Activated naive CD8-positive, alpha-beta T cell treated with anti-CD3 and anti-CD28 coated beads, Interleukin-2, amount 50 U/mL, for 16 hours (primary cell): Measurements from ENCODE around the gene PHLPP2.
A peak's percentile ranks its signal among the peaks of the same experiment; 100 is the strongest.
"Not testable (repeated sequence)": the region's sequence is repeated elsewhere in the genome, so short reads cannot be mapped to it uniquely, and the experiment has no call there.

Experiments used
- DNase-seq: peaks from one replicate; pipeline ENCODE4 v3.0.0-alpha.2; 2020; ENCODE audit warnings: low read depth, low spot score

The PHLPP2 gene

DNA sequence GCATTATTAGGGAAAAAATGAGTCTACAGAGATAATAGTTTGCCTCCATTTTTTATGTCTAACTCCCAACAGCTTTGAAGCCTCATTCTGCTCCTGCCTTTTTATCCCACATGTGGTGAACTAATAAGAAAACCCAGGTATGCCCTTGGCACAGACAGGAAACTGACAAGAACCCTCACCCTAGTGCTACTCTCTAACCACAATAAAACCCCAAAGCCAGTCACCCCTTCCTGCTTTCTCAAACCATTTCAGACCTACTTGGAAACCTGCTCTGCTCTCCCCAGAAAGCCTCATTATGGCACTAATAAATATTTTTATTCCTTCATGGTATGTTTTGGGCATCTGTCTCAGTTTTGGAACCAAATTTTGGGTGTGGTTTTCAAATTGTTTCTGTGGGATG is 102.4 kb downstream of the PHLPP2 start:
- DNase-seq: no peak

GRCh38 chr16:71618429-71618828 is 106.1 kb downstream of the PHLPP2 start:
- DNase-seq: no peak

DNA sequence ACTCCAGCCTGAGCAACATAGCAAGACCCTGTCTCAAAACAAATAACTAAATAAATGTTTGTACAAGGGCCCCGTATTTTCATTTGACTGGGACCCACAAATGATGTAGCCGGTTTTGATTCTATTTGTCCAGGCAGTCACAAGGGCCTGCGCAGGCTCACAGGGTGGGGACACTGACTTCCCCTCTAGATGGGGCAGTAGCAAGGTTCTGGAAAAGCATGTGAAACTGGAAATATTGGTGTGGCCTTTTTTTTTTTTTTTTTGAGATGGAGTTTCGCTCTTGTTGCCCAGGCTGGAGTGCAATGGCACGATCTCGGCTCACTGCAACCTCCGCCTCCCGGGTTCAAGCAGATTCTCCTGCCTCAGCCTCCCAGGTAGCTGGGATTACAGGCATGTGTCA is 109.5 kb downstream of the PHLPP2 start:
- DNase-seq: not testable (repeated sequence)

DNA sequence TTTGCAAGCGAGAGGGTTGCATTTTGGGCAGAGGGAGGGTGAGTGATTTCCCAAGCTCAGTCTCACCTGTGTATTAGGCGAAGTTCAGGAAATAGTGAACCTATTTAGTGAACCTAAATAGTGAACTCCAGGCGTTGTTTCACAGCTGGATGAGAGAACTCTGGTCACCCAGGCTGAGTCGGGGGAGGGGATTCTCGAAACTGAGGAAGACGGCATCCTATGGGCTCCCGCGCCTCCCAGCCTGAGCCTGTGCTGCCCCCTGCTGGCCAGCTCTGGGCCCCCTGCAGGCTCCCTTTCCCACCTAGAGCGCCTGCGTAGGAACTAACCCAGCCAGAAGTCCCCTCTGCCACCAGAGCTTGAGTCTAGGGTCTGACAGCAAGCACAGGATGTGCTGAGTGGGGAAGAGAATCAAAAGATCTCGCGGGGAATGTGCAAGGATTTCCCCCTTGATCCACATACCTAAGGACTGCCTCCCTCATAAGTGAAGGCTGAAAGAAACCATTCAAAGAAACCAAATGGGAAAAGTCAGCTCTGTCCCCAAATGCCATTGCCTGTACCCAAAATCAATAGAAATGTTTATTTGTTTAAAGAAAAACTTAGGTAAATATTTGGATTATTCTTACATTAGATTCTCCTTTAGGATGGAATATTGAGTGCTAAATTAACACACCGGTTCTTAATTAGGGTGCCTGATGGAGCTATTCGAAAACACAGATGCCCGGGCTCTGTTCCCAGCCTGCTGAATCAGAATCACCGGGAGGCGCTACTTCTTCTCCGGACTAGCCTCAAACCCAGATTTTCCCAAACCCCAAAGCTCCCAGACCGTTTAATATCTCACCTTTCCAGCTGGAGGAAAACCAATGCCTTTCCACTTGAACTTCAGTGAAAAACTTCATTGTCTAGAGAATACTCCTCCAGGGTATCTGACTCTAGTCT is 113.3 kb downstream of the PHLPP2 start:
- DNase-seq: peak; percentile 59

- no peak for DNase-seq
Observed at GRCh38 chr16:71610447-71610846, 114.1 kb downstream of the PHLPP2 start.

DNA sequence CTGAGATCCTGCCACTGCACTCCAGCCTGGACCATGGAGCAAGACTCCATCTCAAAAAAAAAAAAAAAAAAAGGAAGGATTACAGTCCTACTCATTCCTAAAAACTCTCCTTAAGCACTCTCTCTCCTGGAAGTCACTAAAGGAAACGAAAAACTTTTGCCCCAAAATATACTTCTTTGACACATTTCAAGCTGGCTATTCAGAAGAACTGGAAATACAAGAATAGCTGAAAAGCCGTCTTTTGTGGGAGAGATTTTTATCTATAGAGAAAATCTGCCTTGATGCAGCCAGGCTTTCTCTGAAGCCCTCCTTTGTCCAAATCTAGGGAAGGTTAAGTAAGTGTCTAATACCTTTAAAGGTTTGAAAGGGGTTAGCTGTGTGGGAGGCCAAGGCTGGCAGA is 115.4 kb downstream of the PHLPP2 start:
- DNase-seq: no peak

DNA sequence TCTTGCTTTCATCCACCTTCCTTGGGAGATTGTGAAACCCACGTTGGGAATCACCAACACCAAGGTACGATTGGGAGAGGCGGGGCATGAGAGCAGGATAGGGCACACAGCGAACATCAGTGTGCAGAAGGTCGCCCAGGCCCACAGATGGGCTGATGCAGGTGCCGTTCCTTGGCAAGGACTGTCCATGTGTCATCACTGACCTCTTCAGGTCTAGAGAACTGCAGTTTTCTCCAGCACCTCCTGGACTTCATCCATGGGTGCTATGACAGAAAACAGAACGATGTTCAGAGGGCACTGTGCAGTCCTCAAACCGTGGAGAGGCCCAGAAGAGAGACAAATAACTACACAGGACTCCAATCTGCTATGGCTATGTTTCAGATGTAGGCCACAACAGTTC is 123.7 kb downstream of the PHLPP2 start:
- no peak for DNase-seq

- DNase-seq: not testable (repeated sequence)
Observed at GRCh38 chr16:71598426-71598825, 126.1 kb downstream of the PHLPP2 start.

GRCh38 chr16:71595340-71595826 is 129.1 kb downstream of the PHLPP2 start:
- not testable (repeated sequence) for DNase-seq
